PC-3 (cell line): ENCODE measurements around the gene ADSS1. TPM values are rescaled to one million over a fixed set of nuclear protein-coding genes. Genes with fewer than 3 reads are reported as not detected.

Experiments
- ATAC-seq: fragments of 200-7000 bp; cut with Tn5 transposase; 2 replicates; pipeline ENCODE4 v1.9.1; 2020; ENCODE audit warnings: mild to moderate bottlenecking, moderate library complexity
- BruUV-seq: library from RNA; stranded (reverse); fragments of 400-500 nt; replicated peaks from 2 replicates; lab custom pipeline; 2021; lab: Mats Ljungman, UMichigan
- CTCF ChIA-PET: fragments of 300-600 bp; sonication (Branson Sonifier 250); formaldehyde crosslinking; loops from one replicate; lab custom pipeline; 2022; ENCODE audit warnings: antibody characterized with exemption; lab: Charles Lee
- POLR2A ChIA-PET: fragments of 300-600 bp; sonication (Branson Sonifier 250); formaldehyde crosslinking; loops from one replicate; lab custom pipeline; 2022; ENCODE audit warnings: antibody characterized with exemption; ENCODE audit not compliant: unreplicated experiment; lab: Charles Lee
- DNase-seq: peaks from one replicate; pipeline ENCODE4 v3.0.0-alpha.2; 2015
- H2AFZ ChIP-seq: fragments of 300-600 bp; sonication (generic); 2 replicates; pipeline ENCODE4 v1.6.0; 2016; ENCODE audit warnings: antibody characterized with exemption, low read length
- H3F3A ChIP-seq: fragments of 300-600 bp; sonication (generic); one replicate; pipeline ENCODE4 v1.6.0; 2017; ENCODE audit warnings: antibody characterized with exemption, low read length, control low read depth, mild to moderate bottlenecking; ENCODE audit not compliant: unreplicated experiment
- H3K27ac ChIP-seq: fragments of 300-600 bp; sonication (generic); 2 replicates; pipeline ENCODE4 v1.5.1; 2016; ENCODE audit warnings: mild to moderate bottlenecking, low read length
- H3K27me3 ChIP-seq: fragments of 300-600 bp; sonication (generic); 2 replicates; pipeline ENCODE4 v1.6.1; 2016; ENCODE audit warnings: low read length, mixed read lengths
- H3K36me3 ChIP-seq: fragments of 300-600 bp; sonication (generic); 2 replicates; pipeline ENCODE4 v1.6.1; 2016; ENCODE audit warnings: low read depth, mixed run types, low read length, mixed read lengths
- H3K4me1 ChIP-seq: fragments of 300-600 bp; sonication (generic); 2 replicates; pipeline ENCODE4 v1.5.1; 2016; ENCODE audit warnings: low read length; ENCODE audit not compliant: insufficient read depth
- H3K4me2 ChIP-seq: fragments of 300-600 bp; sonication (generic); 2 replicates; pipeline ENCODE4 v1.6.0; 2016; ENCODE audit warnings: low read length
- H3K4me3 ChIP-seq: fragments of 300-600 bp; sonication (generic); 2 replicates; pipeline ENCODE4 v1.5.1; 2016; ENCODE audit warnings: mild to moderate bottlenecking, low read length, mixed read lengths
- H3K79me2 ChIP-seq: fragments of 300-600 bp; sonication (generic); 2 replicates; pipeline ENCODE4 v1.6.1; 2017; ENCODE audit warnings: low read length, mixed read lengths
- H3K9ac ChIP-seq: fragments of 300-600 bp; sonication (generic); 2 replicates; pipeline ENCODE4 v1.6.0; 2016; ENCODE audit warnings: mild to moderate bottlenecking, low read length
- H3K9me2 ChIP-seq: fragments of 300-600 bp; sonication (generic); replicated peaks from 2 replicates; pipeline ENCODE4 v1.6.1; 2016; ENCODE audit warnings: mixed run types, low read length, mixed read lengths
- H3K9me3 ChIP-seq: fragments of 300-600 bp; sonication (generic); 2 replicates; pipeline ENCODE4 v1.6.1; 2016; ENCODE audit warnings: low read length, mixed read lengths
- H4K20me1 ChIP-seq: fragments of 300-600 bp; sonication (generic); 2 replicates; pipeline ENCODE4 v1.6.1; 2016; ENCODE audit warnings: low read length, mixed read lengths
- EZH2 ChIP-seq: fragments of 300-600 bp; sonication (generic); IDR thresholded peaks from one replicate; pipeline ENCODE4 v1.6.1; 2017; ENCODE audit warnings: antibody characterized with exemption, mild to moderate bottlenecking, low read length; ENCODE audit not compliant: unreplicated experiment
- EZH2phosphoT487 ChIP-seq: fragments of 300-600 bp; sonication (generic); IDR thresholded peaks from 2 replicates; pipeline ENCODE4 v1.6.1; 2018; ENCODE audit warnings: mild to moderate bottlenecking, antibody characterized with exemption, low read length, borderline replicate concordance
- intact Hi-C: fragments of 100-400 bp; cut with micrococcal nuclease; formaldehyde crosslinking; loops from 2 replicates; pipeline ENCODE4 v1.9.0; 2023
- total RNA-seq: library from RNA; depleted of rRNA; stranded (reverse); fragments of >200 nt; gene quantifications from 2 replicates; pipeline ENCODE4 v1.2.3, GENCODE V29; 2014
- TF ChIP-seq, protein P1 (sequence below): fragments of 300-600 bp; sonication (generic); conservative IDR thresholded peaks from 2 replicates; pipeline ENCODE4 v1.5.1; 2017; ENCODE audit warnings: antibody characterized with exemption, low read depth, mild to moderate bottlenecking, low read length

Gene ADSS1
- total RNA-seq, 1 experiment from 2014 or later: 7.9 TPM

DNA sequence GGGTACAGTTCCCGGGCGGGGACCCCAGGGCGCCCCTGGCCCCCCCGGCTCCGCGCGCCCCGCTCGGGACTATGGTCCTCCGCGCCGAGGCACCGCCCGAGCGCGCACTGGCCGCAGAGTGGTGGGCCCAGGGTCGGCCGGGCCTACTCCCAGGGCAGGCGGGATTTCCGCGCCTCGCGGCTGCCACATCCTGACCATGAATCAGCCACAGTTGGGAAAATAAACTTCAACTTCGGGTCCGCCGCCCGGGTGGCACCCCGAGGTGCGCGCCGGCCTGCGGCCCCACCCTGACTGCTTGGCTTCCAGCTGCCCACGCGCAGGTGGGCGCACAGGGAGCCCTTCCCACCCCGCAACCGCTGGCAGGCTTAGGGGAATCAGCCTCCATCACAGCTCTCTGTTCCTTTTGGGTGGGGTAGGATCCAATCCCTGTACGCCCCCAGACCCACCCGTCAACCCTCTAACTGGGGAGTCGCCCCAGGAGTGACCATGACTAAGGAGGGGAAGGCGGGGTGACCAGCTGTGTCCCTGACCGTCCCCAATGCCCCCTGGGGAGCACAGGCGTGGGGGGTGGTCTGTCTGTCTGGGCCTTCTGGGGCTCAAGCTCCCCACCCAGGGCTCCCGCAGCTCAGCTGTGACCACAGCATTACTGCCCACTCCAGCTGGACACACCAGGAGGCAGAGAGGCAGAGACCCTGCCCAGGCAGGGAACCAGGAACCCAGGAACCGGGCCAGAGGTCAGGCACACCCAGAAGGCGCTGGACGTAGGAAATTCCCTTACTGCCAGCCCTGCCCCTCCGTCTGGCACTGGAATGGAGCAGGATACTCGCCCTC lies 33.9 kb upstream of the ADSS1 start:
- intact Hi-C loops: loop anchor here (1.0 to 2.0 kb wide), 2 partner anchors 9 to 39 kb away; no protein-coding TSS in a partner anchor
- no peak overlapping the region for H2AFZ ChIP-seq
- peak overlapping the region; percentile 96 for H3K4me3 ChIP-seq
- ChIA-PET POLR2A (interaction anchor here (0.6 kb wide), 1 partner anchor 871 kb away, joined by 3 read pairs; no protein-coding TSS in a partner anchor), CTCF (no interaction called here)
- H3F3A ChIP-seq: no peaks in the 10 kb centered on the region
- H3K36me3 ChIP-seq: peaks cover 11% of the 10 kb centered on the region; the same call in 1 of the 2 replicates
- TF ChIP-seq EZH2phosphoT487 (no peak), EZH2 (no peak)
- TF ChIP-seq, protein P1, sequence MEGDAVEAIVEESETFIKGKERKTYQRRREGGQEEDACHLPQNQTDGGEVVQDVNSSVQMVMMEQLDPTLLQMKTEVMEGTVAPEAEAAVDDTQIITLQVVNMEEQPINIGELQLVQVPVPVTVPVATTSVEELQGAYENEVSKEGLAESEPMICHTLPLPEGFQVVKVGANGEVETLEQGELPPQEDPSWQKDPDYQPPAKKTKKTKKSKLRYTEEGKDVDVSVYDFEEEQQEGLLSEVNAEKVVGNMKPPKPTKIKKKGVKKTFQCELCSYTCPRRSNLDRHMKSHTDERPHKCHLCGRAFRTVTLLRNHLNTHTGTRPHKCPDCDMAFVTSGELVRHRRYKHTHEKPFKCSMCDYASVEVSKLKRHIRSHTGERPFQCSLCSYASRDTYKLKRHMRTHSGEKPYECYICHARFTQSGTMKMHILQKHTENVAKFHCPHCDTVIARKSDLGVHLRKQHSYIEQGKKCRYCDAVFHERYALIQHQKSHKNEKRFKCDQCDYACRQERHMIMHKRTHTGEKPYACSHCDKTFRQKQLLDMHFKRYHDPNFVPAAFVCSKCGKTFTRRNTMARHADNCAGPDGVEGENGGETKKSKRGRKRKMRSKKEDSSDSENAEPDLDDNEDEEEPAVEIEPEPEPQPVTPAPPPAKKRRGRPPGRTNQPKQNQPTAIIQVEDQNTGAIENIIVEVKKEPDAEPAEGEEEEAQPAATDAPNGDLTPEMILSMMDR: no peak
- TSS peak; percentile 23 for BruUV-seq
- peak overlapping the region; percentile 89 for H3K9ac ChIP-seq
- peak overlapping the region; percentile 99 for H3K4me2 ChIP-seq
- H3K27me3 ChIP-seq: no peaks in the 10 kb centered on the region
- ATAC-seq: no peak
- peaks cover 50% of the 10 kb centered on the region for H4K20me1 ChIP-seq
- H3K9me3 ChIP-seq: no peaks in the 10 kb centered on the region
- peak; percentile 33 for DNase-seq
- H3K79me2 ChIP-seq: peaks cover 57% of the 10 kb centered on the region
- H3K27ac ChIP-seq: peak overlapping the region; percentile 53
- H3K9me2 ChIP-seq: no peaks in the 10 kb centered on the region
- H3K4me1 ChIP-seq: peaks cover 63% of the 10 kb centered on the region

DNA sequence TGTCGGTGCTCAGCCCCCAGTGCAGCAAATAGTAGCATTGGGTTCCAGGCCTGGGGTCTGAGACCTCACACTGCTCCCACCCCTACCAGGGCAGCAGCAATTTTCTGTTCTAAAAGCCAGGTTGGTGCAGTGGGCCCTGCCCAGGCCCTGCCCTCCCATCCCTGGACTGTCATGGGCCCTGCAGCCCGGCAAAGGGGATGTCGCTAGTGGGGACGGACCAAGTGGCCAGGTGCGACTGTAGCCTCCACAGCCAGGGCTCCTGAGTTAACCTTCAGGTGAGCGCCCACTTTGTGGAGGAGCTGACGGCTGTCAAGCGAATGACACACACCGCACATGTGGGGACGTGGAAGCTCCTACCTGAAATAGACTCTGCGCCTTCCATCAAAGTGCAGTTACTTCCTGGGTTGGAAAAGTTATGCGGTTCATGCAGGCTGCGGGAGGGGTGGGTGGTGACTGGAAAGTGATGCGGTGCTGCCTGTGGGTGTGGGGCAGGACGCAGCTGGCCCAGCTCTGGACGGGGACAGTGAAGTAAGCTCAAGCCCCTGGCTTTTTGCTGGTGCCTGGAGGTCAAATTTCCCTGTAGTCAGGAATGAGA lies 33.1 kb upstream of the ADSS1 start:
- ChIA-PET CTCF (no interaction called here), POLR2A (no interaction called here)
- BruUV-seq: no TSS peak
- H3K4me1 ChIP-seq: peaks cover 63% of the 10 kb centered on the region
- H3K27me3 ChIP-seq: no peaks in the 10 kb centered on the region
- peaks cover 65% of the 10 kb centered on the region for H3K79me2 ChIP-seq
- no peaks in the 10 kb centered on the region for H3K9me3 ChIP-seq
- peak overlapping the region; percentile 89 for H3K9ac ChIP-seq
- no peak for DNase-seq
- H3K27ac ChIP-seq: peak overlapping the region; percentile 53
- TF ChIP-seq EZH2phosphoT487 (no peak), EZH2 (no peak)
- TF ChIP-seq, protein P1: no peak
- no peak for ATAC-seq
- H4K20me1 ChIP-seq: peaks cover 51% of the 10 kb centered on the region
- intact Hi-C loops: no loop called here
- H2AFZ ChIP-seq: no peak overlapping the region
- H3F3A ChIP-seq: no peaks in the 10 kb centered on the region
- H3K4me3 ChIP-seq: peak overlapping the region; percentile 96
- H3K36me3 ChIP-seq: peaks cover 12% of the 10 kb centered on the region; the same call in 1 of the 2 replicates
- peak overlapping the region; percentile 99 for H3K4me2 ChIP-seq
- no peaks in the 10 kb centered on the region for H3K9me2 ChIP-seq
